Germinal center (tissue), 1 donor: ENCODE results near the gene AP1G2.

Experiments
- DNase-seq: peaks from one replicate; pipeline ENCODE4 v3.0.0; 2012; ENCODE audit warnings: mixed read lengths, low spot score

AP1G2 gene

DNA sequence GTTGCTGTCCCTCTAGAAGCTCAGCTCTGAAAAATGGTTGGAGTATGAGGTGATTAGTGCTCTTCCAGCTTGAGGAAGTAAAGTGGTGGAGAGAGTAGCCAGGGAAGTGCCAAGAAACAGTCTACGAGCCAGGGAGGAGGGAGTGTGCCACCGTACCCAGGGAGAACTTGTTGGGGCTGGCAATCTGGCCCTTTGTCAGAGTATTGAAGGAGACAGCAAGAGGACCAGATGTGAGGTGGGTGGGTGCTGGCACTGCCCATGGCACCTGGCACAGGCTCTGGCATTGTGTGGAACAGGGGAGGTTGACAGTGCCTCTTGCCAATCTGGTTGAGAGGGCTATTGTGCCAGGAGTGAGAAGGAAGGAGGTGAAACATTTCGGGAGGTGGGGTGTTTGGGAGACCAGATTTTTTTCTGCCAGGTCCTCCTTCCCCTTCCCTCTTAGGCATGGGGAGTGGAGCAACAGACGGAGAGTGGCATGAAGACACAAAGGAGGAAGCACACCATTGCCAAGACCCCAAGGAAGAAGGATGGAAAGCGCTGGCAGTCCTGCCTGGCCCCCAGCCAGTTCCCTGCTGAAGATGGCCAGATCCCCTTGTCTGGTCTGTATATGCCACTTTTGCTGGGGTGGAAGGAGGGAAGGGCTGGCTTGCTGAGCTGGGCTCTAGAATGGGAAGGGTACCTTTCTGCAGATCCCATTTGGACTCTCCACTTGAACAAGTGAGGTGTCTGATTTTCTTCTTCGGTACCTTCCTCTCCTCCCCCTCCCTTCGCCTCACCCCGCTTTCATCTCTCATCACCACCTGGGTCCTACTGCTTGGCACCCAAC, 53.6 kb downstream of the AP1G2 start:
- DNase-seq: no peak

- no peak for DNase-seq
Measured at GRCh38 chr14:23513005-23513817, 54.4 kb downstream of the AP1G2 start.

- DNase-seq: no peak
Measured at GRCh38 chr14:23512156-23512555, 55.4 kb downstream of the AP1G2 start.
